GM23338 (cell line): ENCODE data around the gene MEGF6. TPM values are rescaled to one million over a fixed set of nuclear protein-coding genes. Genes with fewer than 3 reads are reported as not detected.
A peak's percentile ranks its signal among the peaks of the same experiment; 100 is the strongest.
"Not testable (repeated sequence)": the region's sequence is repeated elsewhere in the genome, so short reads cannot be mapped to it uniquely, and the experiment has no call there.

Source experiments
- ATAC-seq: fragments of 200-7000 bp; cut with Tn5 transposase; 3 replicates; pipeline ENCODE4 v1.9.1; 2020
- DNase-seq: peaks from one replicate; pipeline ENCODE4 v3.0.0-alpha.2; 2015; ENCODE audit warnings: low spot score
- H2AFZ ChIP-seq: fragments of 200-600 bp; sonication (generic); 2 replicates; pipeline ENCODE4 v1.8.0; 2016; ENCODE audit warnings: antibody characterized with exemption, mild to moderate bottlenecking, moderate library complexity
- H3F3A ChIP-seq: fragments of 200-600 bp; sonication (generic); replicated peaks from 2 replicates; pipeline ENCODE4 v1.8.0; 2017; ENCODE audit warnings: antibody characterized with exemption, mixed run types, low read depth
- H3K27ac ChIP-seq: fragments of 200-600 bp; sonication (generic); 2 replicates; pipeline ENCODE4 v1.6.1; 2016; ENCODE audit warnings: low read depth
- H3K27me3 ChIP-seq: fragments of 200-600 bp; sonication (generic); 2 replicates; pipeline ENCODE4 v1.8.0; 2016; ENCODE audit warnings: mild to moderate bottlenecking, mixed run types, moderate library complexity; ENCODE audit not compliant: insufficient read depth
- H3K36me3 ChIP-seq: fragments of 200-600 bp; sonication (generic); 2 replicates; pipeline ENCODE4 v1.8.0; 2016; ENCODE audit warnings: mild to moderate bottlenecking; ENCODE audit not compliant: insufficient read depth
- H3K4me1 ChIP-seq: fragments of 200-600 bp; sonication (generic); 2 replicates; pipeline ENCODE4 v1.8.0; 2016; ENCODE audit warnings: mild to moderate bottlenecking, moderate library complexity; ENCODE audit not compliant: insufficient read depth
- H3K4me2 ChIP-seq: fragments of 200-600 bp; sonication (generic); 2 replicates; pipeline ENCODE4 v1.7.1; 2017; ENCODE audit warnings: mixed run types
- H3K4me3 ChIP-seq: fragments of 200-600 bp; sonication (generic); 2 replicates; pipeline ENCODE4 v1.6.1; 2016; ENCODE audit warnings: mixed run types
- H3K79me2 ChIP-seq: fragments of 200-600 bp; sonication (generic); replicated peaks from 2 replicates; pipeline ENCODE4 v1.8.0; 2017; ENCODE audit warnings: mild to moderate bottlenecking; ENCODE audit not compliant: insufficient read depth
- H3K9me2 ChIP-seq: fragments of 200-600 bp; sonication (generic); 2 replicates; pipeline ENCODE4 v1.8.0; 2017; ENCODE audit not compliant: insufficient read depth
- H4K20me1 ChIP-seq: fragments of 200-600 bp; sonication (generic); replicated peaks from 2 replicates; pipeline ENCODE4 v1.8.0; 2017; ENCODE audit warnings: mild to moderate bottlenecking; ENCODE audit not compliant: insufficient read depth
- H3K27ac Mint-ChIP-seq: 2 replicates; pipeline ENCODE4 v1.8.0; 2020; ENCODE audit warnings: inconsistent platforms, mild to moderate bottlenecking, moderate library complexity, mixed read lengths
- H3K27me3 Mint-ChIP-seq: 3 replicates; pipeline ENCODE4 v1.8.0; 2022; ENCODE audit warnings: low read depth, mild to moderate bottlenecking, moderate library complexity, mixed read lengths, inconsistent platforms; ENCODE audit not compliant: insufficient read depth, poor library complexity
- H3K36me3 Mint-ChIP-seq: 3 replicates; pipeline ENCODE4 v1.8.0; 2021; ENCODE audit warnings: low read depth, mild to moderate bottlenecking, inconsistent platforms, moderate library complexity, mixed read lengths
- H3K4me1 Mint-ChIP-seq: 3 replicates; pipeline ENCODE4 v1.8.0; 2020; ENCODE audit warnings: mild to moderate bottlenecking, inconsistent platforms, mixed read lengths
- H3K4me3 Mint-ChIP-seq: 3 replicates; pipeline ENCODE4 v1.8.0; 2021; ENCODE audit warnings: moderate library complexity, mild to moderate bottlenecking, inconsistent platforms, mixed read lengths
- H3K9me3 Mint-ChIP-seq: 3 replicates; pipeline ENCODE4 v1.8.0; 2020; ENCODE audit warnings: moderate library complexity, mild to moderate bottlenecking, inconsistent platforms, mixed read lengths
- CREB1 ChIP-seq: fragments of 250-450 bp; sonication (Bioruptor Pico); IDR thresholded peaks from 2 replicates; pipeline ENCODE4 v1.5.0; 2020; ENCODE audit warnings: low read depth, mild to moderate bottlenecking, moderate library complexity
- EZH2 ChIP-seq: fragments of 200-600 bp; sonication (generic); IDR thresholded peaks from one replicate; pipeline ENCODE4 v1.8.0; 2017; ENCODE audit warnings: antibody characterized with exemption, mild to moderate bottlenecking, low read depth; ENCODE audit not compliant: unreplicated experiment
- EZH2phosphoT487 ChIP-seq: fragments of 200-600 bp; sonication (generic); IDR thresholded peaks from one replicate; pipeline ENCODE4 v1.8.1; 2018; ENCODE audit warnings: antibody characterized with exemption; ENCODE audit not compliant: unreplicated experiment
- NANOG ChIP-seq: IDR thresholded peaks from 2 replicates; pipeline ENCODE4 v1.6.1; 2016; ENCODE audit warnings: antibody characterized with exemption, borderline replicate concordance
- POLR2AphosphoS5 ChIP-seq: IDR thresholded peaks from 2 replicates; pipeline ENCODE4 v1.6.1; 2016; ENCODE audit warnings: antibody characterized with exemption, low read depth
- ZNF114 ChIP-seq: fragments of 250-450 bp; sonication (Bioruptor Pico); IDR thresholded peaks from 2 replicates; pipeline ENCODE4 v1.5.0; 2020; ENCODE audit warnings: mild to moderate bottlenecking, moderate library complexity
- polyA plus RNA-seq: library from polyadenylated mRNA; unstranded; fragments of >200 nt; fragmentation: Nextera tagmentation; extraction: Ambion mirVana; gene quantifications from 2 replicates; pipeline ENCODE4 v1.2.1, GENCODE V29; 2016
- total RNA-seq: library from RNA; depleted of rRNA; stranded (reverse); fragments of >200 nt; shearing (Covaris generic); gene quantifications from 2 replicates; pipeline ENCODE4 v1.2.3, GENCODE V29; 2014
- TF ChIP-seq, protein P1 (sequence below): IDR thresholded peaks from one replicate; pipeline ENCODE4 v1.6.1; 2018; ENCODE audit warnings: antibody characterized with exemption; ENCODE audit not compliant: unreplicated experiment
- TF ChIP-seq, protein P2 (sequence below): fragments of 250-450 bp; sonication (Bioruptor Pico); IDR thresholded peaks from 2 replicates; pipeline ENCODE4 v1.5.0; 2020; ENCODE audit warnings: mild to moderate bottlenecking, moderate library complexity
- TF ChIP-seq, protein P3 (sequence below), 2 experiments: fragments of 200-600 bp in 1 of 2; sonication (generic) in 1 of 2; conservative IDR thresholded peaks; 2 replicates each; pipeline versions ENCODE4 v1.5.1 to v1.6.1; 2016 to 2017; ENCODE audit warnings: antibody characterized with exemption in 2 of 2, low read depth in 2 of 2, mild to moderate bottlenecking in 2 of 2, moderate library complexity in 1 of 2

MEGF6 gene
- total and polyA plus RNA-seq, 2 experiments from 2014 or later = 4.0 to 21.4 TPM

DNA sequence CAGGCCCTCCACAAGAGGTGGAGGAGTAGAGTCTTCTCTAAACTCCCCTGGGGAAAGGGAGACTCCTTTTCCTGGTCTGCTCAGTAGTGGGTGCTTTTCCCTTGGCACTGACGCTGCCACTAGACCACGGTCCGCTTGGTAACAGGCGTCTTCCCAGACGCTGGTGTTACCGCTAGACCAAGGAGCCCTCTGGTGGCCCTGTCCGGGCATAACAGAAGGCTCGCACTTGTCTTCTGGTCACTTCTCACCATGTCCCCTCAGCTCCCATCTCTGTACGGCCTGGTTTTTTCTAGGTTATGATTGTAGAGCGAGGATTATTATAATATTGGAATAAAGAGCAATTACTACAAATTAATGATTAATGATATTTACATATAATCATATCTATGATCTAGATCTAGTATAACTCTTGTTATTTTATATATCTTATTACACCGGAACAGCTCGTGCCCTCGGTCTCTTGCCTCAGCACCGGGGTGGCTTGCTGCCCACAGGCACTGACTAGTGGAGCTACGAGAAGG, 9.9 kb upstream of the MEGF6 start:
- not testable (repeated sequence) for H3K27me3 Mint-ChIP-seq, H3K9me3 Mint-ChIP-seq, H3K4me3 Mint-ChIP-seq

DNA sequence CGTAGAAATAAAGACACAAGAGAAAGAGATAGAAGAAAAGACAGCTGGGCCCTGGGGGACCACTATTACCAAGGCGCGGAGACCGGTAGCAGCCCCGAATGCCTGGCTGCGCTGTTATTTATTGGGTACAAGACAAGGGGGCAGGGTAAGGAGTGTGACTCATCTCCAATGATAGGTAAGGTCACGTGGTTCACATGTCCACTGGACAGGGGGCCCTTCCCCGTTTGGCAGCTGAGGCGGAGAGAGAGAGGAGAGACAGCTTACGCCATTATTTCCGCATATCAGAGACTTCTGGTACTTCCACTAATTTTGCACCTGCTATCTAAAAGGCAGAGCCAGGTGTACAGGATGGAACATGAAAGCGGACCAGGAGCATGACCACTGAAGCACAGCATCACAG, 9.4 kb upstream of the MEGF6 start:
- Mint-ChIP-seq H3K4me1 (peaks cover 15% of the 10 kb centered on the region), H3K9me3 (peaks cover 3% of the 10 kb centered on the region; the same call in 2 of the 3 replicates), H3K36me3 (no peaks in the 10 kb centered on the region; the same call in 2 of the 3 replicates), H3K27ac (no peak overlapping the region), H3K4me3 (no peak overlapping the region), H3K27me3 (peaks cover 7% of the 10 kb centered on the region)
- Histone ChIP-seq H2AFZ (no peak overlapping the region), H4K20me1 (no peaks in the 10 kb centered on the region), H3K36me3 (no peaks in the 10 kb centered on the region), H3K4me2 (no peak overlapping the region), H3K79me2 (0 out of 2 replicates have a peak, but pooled peaks cover under 1% of the 10 kb centered on the region), H3K4me1 (0 out of 2 replicates have a peak, but pooled peaks cover under 1% of the 10 kb centered on the region), H3F3A (peaks cover under 1% of the 10 kb centered on the region; the same call in 1 of the 2 replicates), H3K27me3 (no peaks in the 10 kb centered on the region), H3K9me2 (no peaks in the 10 kb centered on the region), H3K4me3 (no peak overlapping the region), H3K27ac (no peak overlapping the region)
- DNase-seq (no peak), ATAC-seq (no peak)
- TF ChIP-seq NANOG (no peak), POLR2AphosphoS5 (no peak), EZH2 (no peak), ZNF114 (no peak), CREB1 (CRISPR knock-in tag) (no peak), EZH2phosphoT487 (no peak)
- TF ChIP-seq, protein P1, sequence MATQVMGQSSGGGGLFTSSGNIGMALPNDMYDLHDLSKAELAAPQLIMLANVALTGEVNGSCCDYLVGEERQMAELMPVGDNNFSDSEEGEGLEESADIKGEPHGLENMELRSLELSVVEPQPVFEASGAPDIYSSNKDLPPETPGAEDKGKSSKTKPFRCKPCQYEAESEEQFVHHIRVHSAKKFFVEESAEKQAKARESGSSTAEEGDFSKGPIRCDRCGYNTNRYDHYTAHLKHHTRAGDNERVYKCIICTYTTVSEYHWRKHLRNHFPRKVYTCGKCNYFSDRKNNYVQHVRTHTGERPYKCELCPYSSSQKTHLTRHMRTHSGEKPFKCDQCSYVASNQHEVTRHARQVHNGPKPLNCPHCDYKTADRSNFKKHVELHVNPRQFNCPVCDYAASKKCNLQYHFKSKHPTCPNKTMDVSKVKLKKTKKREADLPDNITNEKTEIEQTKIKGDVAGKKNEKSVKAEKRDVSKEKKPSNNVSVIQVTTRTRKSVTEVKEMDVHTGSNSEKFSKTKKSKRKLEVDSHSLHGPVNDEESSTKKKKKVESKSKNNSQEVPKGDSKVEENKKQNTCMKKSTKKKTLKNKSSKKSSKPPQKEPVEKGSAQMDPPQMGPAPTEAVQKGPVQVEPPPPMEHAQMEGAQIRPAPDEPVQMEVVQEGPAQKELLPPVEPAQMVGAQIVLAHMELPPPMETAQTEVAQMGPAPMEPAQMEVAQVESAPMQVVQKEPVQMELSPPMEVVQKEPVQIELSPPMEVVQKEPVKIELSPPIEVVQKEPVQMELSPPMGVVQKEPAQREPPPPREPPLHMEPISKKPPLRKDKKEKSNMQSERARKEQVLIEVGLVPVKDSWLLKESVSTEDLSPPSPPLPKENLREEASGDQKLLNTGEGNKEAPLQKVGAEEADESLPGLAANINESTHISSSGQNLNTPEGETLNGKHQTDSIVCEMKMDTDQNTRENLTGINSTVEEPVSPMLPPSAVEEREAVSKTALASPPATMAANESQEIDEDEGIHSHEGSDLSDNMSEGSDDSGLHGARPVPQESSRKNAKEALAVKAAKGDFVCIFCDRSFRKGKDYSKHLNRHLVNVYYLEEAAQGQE = no peak
- TF ChIP-seq, protein P2, sequence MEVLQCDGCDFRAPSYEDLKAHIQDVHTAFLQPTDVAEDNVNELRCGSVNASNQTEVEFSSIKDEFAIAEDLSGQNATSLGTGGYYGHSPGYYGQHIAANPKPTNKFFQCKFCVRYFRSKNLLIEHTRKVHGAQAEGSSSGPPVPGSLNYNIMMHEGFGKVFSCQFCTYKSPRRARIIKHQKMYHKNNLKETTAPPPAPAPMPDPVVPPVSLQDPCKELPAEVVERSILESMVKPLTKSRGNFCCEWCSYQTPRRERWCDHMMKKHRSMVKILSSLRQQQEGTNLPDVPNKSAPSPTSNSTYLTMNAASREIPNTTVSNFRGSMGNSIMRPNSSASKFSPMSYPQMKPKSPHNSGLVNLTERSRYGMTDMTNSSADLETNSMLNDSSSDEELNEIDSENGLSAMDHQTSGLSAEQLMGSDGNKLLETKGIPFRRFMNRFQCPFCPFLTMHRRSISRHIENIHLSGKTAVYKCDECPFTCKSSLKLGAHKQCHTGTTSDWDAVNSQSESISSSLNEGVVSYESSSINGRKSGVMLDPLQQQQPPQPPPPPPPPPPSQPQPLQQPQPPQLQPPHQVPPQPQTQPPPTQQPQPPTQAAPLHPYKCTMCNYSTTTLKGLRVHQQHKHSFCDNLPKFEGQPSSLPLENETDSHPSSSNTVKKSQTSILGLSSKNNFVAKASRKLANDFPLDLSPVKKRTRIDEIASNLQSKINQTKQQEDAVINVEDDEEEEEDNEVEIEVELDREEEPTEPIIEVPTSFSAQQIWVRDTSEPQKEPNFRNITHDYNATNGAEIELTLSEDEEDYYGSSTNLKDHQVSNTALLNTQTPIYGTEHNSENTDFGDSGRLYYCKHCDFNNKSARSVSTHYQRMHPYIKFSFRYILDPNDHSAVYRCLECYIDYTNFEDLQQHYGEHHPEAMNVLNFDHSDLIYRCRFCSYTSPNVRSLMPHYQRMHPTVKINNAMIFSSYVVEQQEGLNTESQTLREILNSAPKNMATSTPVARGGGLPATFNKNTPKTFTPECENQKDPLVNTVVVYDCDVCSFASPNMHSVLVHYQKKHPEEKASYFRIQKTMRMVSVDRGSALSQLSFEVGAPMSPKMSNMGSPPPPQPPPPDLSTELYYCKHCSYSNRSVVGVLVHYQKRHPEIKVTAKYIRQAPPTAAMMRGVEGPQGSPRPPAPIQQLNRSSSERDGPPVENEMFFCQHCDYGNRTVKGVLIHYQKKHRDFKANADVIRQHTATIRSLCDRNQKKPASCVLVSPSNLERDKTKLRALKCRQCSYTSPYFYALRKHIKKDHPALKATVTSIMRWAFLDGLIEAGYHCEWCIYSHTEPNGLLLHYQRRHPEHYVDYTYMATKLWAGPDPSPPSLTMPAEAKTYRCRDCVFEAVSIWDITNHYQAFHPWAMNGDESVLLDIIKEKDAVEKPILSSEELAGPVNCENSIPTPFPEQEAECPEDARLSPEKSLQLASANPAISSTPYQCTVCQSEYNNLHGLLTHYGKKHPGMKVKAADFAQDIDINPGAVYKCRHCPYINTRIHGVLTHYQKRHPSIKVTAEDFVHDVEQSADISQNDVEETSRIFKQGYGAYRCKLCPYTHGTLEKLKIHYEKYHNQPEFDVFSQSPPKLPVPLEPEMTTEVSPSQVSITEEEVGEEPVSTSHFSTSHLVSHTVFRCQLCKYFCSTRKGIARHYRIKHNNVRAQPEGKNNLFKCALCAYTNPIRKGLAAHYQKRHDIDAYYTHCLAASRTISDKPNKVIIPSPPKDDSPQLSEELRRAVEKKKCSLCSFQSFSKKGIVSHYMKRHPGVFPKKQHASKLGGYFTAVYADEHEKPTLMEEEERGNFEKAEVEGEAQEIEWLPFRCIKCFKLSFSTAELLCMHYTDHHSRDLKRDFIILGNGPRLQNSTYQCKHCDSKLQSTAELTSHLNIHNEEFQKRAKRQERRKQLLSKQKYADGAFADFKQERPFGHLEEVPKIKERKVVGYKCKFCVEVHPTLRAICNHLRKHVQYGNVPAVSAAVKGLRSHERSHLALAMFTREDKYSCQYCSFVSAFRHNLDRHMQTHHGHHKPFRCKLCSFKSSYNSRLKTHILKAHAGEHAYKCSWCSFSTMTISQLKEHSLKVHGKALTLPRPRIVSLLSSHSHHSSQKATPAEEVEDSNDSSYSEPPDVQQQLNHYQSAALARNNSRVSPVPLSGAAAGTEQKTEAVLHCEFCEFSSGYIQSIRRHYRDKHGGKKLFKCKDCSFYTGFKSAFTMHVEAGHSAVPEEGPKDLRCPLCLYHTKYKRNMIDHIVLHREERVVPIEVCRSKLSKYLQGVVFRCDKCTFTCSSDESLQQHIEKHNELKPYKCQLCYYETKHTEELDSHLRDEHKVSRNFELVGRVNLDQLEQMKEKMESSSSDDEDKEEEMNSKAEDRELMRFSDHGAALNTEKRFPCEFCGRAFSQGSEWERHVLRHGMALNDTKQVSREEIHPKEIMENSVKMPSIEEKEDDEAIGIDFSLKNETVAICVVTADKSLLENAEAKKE (CRISPR knock-in tag) = no peak

More for the DNA sequence above, 9.9 kb upstream of the MEGF6 start:
- not testable (repeated sequence) for H3K27me3 ChIP-seq, H3K36me3 ChIP-seq, H3K4me3 ChIP-seq, H3K4me1 ChIP-seq, H3K79me2 ChIP-seq, H3F3A ChIP-seq, H3K27ac Mint-ChIP-seq, DNase-seq, ATAC-seq, H3K9me2 ChIP-seq, H3K36me3 Mint-ChIP-seq, H3K27ac ChIP-seq, H2AFZ ChIP-seq, H4K20me1 ChIP-seq, H3K4me2 ChIP-seq
- H3K4me1 Mint-ChIP-seq = peaks cover 17% of the 10 kb centered on the region
- TF ChIP-seq, protein P3, sequence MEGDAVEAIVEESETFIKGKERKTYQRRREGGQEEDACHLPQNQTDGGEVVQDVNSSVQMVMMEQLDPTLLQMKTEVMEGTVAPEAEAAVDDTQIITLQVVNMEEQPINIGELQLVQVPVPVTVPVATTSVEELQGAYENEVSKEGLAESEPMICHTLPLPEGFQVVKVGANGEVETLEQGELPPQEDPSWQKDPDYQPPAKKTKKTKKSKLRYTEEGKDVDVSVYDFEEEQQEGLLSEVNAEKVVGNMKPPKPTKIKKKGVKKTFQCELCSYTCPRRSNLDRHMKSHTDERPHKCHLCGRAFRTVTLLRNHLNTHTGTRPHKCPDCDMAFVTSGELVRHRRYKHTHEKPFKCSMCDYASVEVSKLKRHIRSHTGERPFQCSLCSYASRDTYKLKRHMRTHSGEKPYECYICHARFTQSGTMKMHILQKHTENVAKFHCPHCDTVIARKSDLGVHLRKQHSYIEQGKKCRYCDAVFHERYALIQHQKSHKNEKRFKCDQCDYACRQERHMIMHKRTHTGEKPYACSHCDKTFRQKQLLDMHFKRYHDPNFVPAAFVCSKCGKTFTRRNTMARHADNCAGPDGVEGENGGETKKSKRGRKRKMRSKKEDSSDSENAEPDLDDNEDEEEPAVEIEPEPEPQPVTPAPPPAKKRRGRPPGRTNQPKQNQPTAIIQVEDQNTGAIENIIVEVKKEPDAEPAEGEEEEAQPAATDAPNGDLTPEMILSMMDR (conservative IDR thresholded peaks at IDR 0.05; ENCODE audit: low read depth in 2 of 2) = peak; percentile 30 to 36
